NCI-H460 (cell line): ENCODE results near the gene TMEM38A. TPM values are rescaled to one million over a fixed set of nuclear protein-coding genes. Genes with fewer than 3 reads are reported as not detected.

Experiments
- DNase-seq: peaks from one replicate; pipeline ENCODE4 v3.0.0-alpha.2; 2016; ENCODE audit warnings: low read depth; ENCODE audit errors: extremely low read depth
- small RNA-seq, 2 experiments: library from RNA; depleted of rRNA; stranded (forward); fragments of <200 nt; gene quantifications; one replicate each; pipeline ENCODE3, GENCODE V24; 2014
- total RNA-seq: library from RNA; depleted of rRNA; stranded (reverse); fragments of >200 nt; shearing (Covaris generic); gene quantifications from 2 replicates; pipeline ENCODE4 v1.2.3, GENCODE V29; 2014; rRNA removed

The TMEM38A gene
- total RNA-seq, 1 experiment from 2014 or later = 0.94 TPM

GRCh38 chr19:16739546-16739945, 78.6 kb downstream of the TMEM38A start:
- no peak for DNase-seq

Small RNA genes lying within 50 kb of the gene (small RNA-seq; reads per million reads assigned to genes)
- gene AC008737.2 = 0 reads per million in 2 experiments

Other genes with a start within 250 kb of the TMEM38A start
- gene EPS15L1, start 189.2 kb upstream of the TMEM38A start, total RNA-seq = 4.0 and 5.3 TPM in 2 replicates
- gene CALR3, start 165.0 kb upstream of the TMEM38A start, total RNA-seq = 0.26 TPM in 1 of 2 replicates, not detected in the other
- gene C19orf44, start 164.7 kb upstream of the TMEM38A start, total RNA-seq = 3.3 and 5.1 TPM in 2 replicates
- gene CHERP, start 118.7 kb upstream of the TMEM38A start, total RNA-seq = 5.9 and 7.0 TPM in 2 replicates
- gene SLC35E1, start 88.7 kb upstream of the TMEM38A start, total RNA-seq = 21.2 and 23.2 TPM in 2 replicates
- gene MED26, start 32.9 kb upstream of the TMEM38A start, total RNA-seq = 4.4 and 4.5 TPM in 2 replicates
- 96.1 and 96.5 TPM in 2 replicates for gene SMIM7, start 995 bp upstream of the TMEM38A start, total RNA-seq
- gene NWD1, start 58.7 kb downstream of the TMEM38A start, total RNA-seq = 0.05 TPM in 1 of 2 replicates, not detected in the other
- 13.3 and 17.5 TPM in 2 replicates for gene SIN3B, start 168.3 kb downstream of the TMEM38A start, total RNA-seq
- not detected in 2 replicates for gene F2RL3, start 227.9 kb downstream of the TMEM38A start, total RNA-seq